Activated CD8-positive, alpha-beta memory T cell treated with anti-CD3 and anti-CD28 coated beads, Interleukin-2, amount 10 ng/mL, durations not matched to agents 7 days and 5 days (primary cell): Measurements from ENCODE around the gene CEACAM16. TPM values are rescaled to one million over a fixed set of nuclear protein-coding genes. Genes with fewer than 3 reads are reported as not detected.

Experiments used
- ATAC-seq: fragments of 150-1000 bp; cut with Tn5 transposase; one replicate; pipeline ENCODE4 v1.10.0; 2021; ENCODE audit warnings: moderate library complexity
- CTCF ChIA-PET: fragments of 350-600 bp; sonication (Branson Sonifier 250); formaldehyde crosslinking; loops from one replicate; lab custom pipeline; 2021; ENCODE audit warnings: antibody characterized with exemption; lab: Charles Lee
- DNase-seq: peaks from one replicate; pipeline ENCODE4 v3.0.0-alpha.2; 2020
- H3K27ac Mint-ChIP-seq: one replicate; pipeline ENCODE4 v1.8.0; 2021; ENCODE audit warnings: mild to moderate bottlenecking, mixed read lengths
- H3K27me3 Mint-ChIP-seq: one replicate; pipeline ENCODE4 v1.8.0; 2021; ENCODE audit warnings: mixed read lengths
- H3K36me3 Mint-ChIP-seq: one replicate; pipeline ENCODE4 v1.8.0; 2021; ENCODE audit warnings: mild to moderate bottlenecking, mixed read lengths
- H3K4me1 Mint-ChIP-seq: one replicate; pipeline ENCODE4 v1.8.0; 2021; ENCODE audit warnings: mixed read lengths
- H3K4me3 Mint-ChIP-seq: one replicate; pipeline ENCODE4 v1.8.0; 2021; ENCODE audit warnings: mild to moderate bottlenecking, moderate library complexity, mixed read lengths
- H3K9me3 Mint-ChIP-seq: one replicate; pipeline ENCODE4 v1.8.0; 2022; ENCODE audit warnings: low read depth, mixed read lengths
- total RNA-seq, 2 experiments: library from RNA; stranded (reverse); gene quantifications; one replicate each; pipeline ENCODE4 v1.2.3, GENCODE V29; 2021

The CEACAM16 gene
- total RNA-seq, 2 experiments from 2014 or later, result not detected

DNA sequence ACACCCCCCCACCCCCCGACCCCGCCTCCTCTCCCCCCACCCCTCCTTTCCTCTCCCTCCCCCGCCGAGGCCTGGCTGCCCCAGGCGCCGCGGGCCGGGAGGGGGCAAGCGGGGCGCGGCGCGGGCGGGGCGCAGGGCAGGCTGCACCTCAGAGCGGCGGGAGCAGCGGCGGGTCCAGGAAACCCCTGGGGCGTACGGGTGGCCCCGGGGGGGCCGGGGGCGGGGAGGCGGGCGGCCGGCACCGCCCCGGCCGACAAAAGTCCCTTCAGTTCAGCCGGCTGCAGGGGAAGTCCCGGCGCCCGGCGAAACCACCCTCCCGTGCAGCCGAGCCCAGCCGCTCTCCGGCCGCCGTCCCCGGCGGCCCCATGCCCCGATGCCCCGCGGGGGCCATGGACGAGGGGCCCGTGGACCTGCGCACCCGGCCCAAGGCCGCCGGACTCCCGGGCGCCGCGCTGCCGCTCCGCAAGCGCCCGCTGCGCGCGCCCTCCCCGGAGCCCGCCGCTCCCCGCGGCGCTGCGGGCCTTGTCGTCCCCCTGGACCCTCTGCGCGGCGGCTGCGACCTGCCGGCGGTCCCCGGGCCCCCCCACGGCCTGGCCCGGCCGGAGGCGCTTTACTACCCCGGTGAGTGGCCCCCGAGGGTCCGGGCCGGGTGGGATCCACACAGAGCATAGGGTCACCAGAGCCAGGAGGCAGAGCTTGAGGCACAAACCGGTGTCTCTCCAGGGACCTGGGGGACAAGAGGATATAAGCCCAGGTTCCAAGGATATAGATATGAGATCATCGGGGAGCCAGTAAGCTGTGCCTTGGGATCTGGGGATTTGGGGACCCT lies 49.7 kb downstream of the CEACAM16 start, which contains the start of gene BCL3:
BCL3 (plus strand) TSS at position 283 of the 829 bp plus-strand sequence; CDS start at position 366, 83 bp downstream.
- peak; percentile 82 for DNase-seq
- Mint-ChIP-seq H3K27me3 (peaks cover 3% of the 10 kb centered on the region), H3K36me3 (peaks cover 41% of the 10 kb centered on the region), H3K9me3 (no peaks in the 10 kb centered on the region), H3K27ac (peak within 1 kb of the TSS; percentile 96), H3K4me3 (peak within 1 kb of the TSS; percentile 96), H3K4me1 (peaks cover 59% of the 10 kb centered on the region)
- CTCF ChIA-PET, result interaction anchor here (0.8 to 1.0 kb wide), 3 partner anchors 9 to 25 kb away, joined by 3 to 5 read pairs (median 4); no protein-coding TSS in a partner anchor
- peak; percentile 52 for ATAC-seq

DNA sequence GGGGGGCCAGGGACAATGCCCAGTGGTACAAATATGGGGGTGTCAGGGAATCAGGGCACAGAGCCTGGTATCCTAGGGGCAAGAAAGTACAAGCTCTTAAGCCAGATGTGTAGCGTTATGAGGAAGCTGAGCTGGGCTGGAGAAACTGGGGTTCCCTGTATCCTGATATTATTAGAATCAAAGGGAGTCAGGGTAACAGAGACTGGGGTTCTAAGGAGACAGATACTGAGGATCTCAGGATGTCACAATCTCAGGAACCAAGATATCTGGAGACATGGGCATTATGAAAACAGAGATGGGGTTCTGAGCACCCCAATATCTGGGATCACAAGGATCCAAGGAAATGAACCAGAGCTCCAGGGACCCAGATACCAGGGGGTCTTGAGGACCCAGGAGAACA lies 50.3 kb downstream of the CEACAM16 start:
- no peaks in the 10 kb centered on the region for H3K9me3 Mint-ChIP-seq
- peaks cover 41% of the 10 kb centered on the region for H3K36me3 Mint-ChIP-seq
- H3K27me3 Mint-ChIP-seq, result peaks cover 3% of the 10 kb centered on the region
- DNase-seq (no peak), ATAC-seq (no peak)
- CTCF ChIA-PET, result interaction anchor here (0.8 to 1.0 kb wide), 4 partner anchors 8 to 26 kb away, joined by 3 to 5 read pairs (median 4); no protein-coding TSS in a partner anchor
- peaks cover 64% of the 10 kb centered on the region for H3K4me1 Mint-ChIP-seq
- H3K4me3 Mint-ChIP-seq, result peak overlapping the region; percentile 88
- H3K27ac Mint-ChIP-seq, result peak overlapping the region; percentile 85

GRCh38 chr19:44749994-44750393 lies 51.0 kb downstream of the CEACAM16 start:
- CTCF ChIA-PET, result interaction anchor here (0.8 to 1.0 kb wide), 2 partner anchors 21 to 22 kb away, joined by 3 to 4 read pairs; no protein-coding TSS in a partner anchor
- Mint-ChIP-seq H3K27me3 (peaks cover 3% of the 10 kb centered on the region), H3K4me1 (peaks cover 68% of the 10 kb centered on the region), H3K27ac (peak overlapping the region; percentile 85), H3K4me3 (peak overlapping the region; percentile 88), H3K36me3 (peaks cover 45% of the 10 kb centered on the region), H3K9me3 (no peaks in the 10 kb centered on the region)
- DNase-seq (no peak), ATAC-seq (no peak)

DNA sequence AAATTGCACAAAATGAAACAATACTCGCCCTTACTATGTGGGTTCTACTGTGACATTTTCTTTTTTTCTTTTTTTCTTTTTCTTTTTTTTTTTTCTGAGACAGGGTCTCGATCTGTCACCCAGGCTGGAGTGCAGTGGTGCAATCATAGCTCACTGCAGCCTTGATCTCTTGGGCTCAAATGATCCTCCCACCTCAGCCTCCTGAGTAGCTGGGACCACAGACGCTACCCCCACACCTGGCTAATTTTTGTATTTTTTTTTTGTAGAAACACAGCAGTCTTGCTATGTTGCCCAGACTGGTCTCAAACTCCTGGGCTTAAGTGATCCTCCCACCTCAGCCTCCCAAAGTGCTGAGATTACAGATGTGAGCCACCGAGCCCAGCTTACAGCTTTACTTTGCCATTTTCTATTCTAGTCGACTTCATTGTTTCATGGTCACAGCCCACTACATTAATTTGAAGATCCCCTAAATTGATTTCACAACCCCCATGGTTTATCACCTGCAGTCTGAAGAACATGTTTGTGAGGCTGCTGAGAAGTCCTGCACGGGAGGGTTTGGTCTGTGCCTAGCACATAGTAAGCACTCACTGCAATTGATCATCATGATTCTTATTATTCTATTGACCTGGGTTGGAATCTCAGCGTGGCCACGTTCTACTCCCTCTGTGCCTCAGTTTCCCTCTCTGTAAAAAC lies 53.3 kb downstream of the CEACAM16 start:
- no peaks in the 10 kb centered on the region for H3K9me3 Mint-ChIP-seq
- no peaks in the 10 kb centered on the region for H3K27me3 Mint-ChIP-seq
- H3K36me3 Mint-ChIP-seq, result peaks cover 54% of the 10 kb centered on the region
- peaks cover 67% of the 10 kb centered on the region for H3K4me1 Mint-ChIP-seq
- ATAC-seq (no peak), DNase-seq (no peak)
- peak overlapping the region; percentile 94 for H3K27ac Mint-ChIP-seq
- CTCF ChIA-PET, result interaction anchor here (1.0 to 3.0 kb wide), 5 partner anchors 18 to 63 kb away, joined by 3 to 41 read pairs (median 8); no protein-coding TSS in a partner anchor
- H3K4me3 Mint-ChIP-seq, result peak overlapping the region; percentile 88

- peaks cover 60% of the 10 kb centered on the region for H3K36me3 Mint-ChIP-seq
Observed at GRCh38 chr19:44752816-44753625, 54.1 kb downstream of the CEACAM16 start.

GRCh38 chr19:44753626-44753931 lies 54.6 kb downstream of the CEACAM16 start:
- CTCF ChIA-PET, result interaction anchor here (1.0 to 3.5 kb wide), 8 partner anchors 9 to 201 kb away, joined by 3 to 41 read pairs (median 4); partner anchors contain the start of gene CLPTM1
- Mint-ChIP-seq H3K4me3 (peak overlapping the region; percentile 88), H3K36me3 (peaks cover 63% of the 10 kb centered on the region), H3K9me3 (no peaks in the 10 kb centered on the region), H3K27me3 (no peaks in the 10 kb centered on the region), H3K27ac (peak overlapping the region; percentile 94), H3K4me1 (peaks cover 70% of the 10 kb centered on the region)
- no peak for DNase-seq
- ATAC-seq, result no peak

More at GRCh38 chr19:44752816-44753625, 54.1 kb downstream of the CEACAM16 start:
- Mint-ChIP-seq H3K9me3 (no peaks in the 10 kb centered on the region), H3K27ac (peak overlapping the region; percentile 94), H3K4me3 (peak overlapping the region; percentile 88), H3K27me3 (no peaks in the 10 kb centered on the region), H3K4me1 (peaks cover 67% of the 10 kb centered on the region)
- ATAC-seq (peak; percentile 79), DNase-seq (peak; percentile 99)
- CTCF ChIA-PET, result interaction anchor here (0.5 to 3.5 kb wide), 9 partner anchors 8 to 734 kb away, joined by 3 to 41 read pairs (median 4); partner anchors contain the start of gene CLPTM1

DNA sequence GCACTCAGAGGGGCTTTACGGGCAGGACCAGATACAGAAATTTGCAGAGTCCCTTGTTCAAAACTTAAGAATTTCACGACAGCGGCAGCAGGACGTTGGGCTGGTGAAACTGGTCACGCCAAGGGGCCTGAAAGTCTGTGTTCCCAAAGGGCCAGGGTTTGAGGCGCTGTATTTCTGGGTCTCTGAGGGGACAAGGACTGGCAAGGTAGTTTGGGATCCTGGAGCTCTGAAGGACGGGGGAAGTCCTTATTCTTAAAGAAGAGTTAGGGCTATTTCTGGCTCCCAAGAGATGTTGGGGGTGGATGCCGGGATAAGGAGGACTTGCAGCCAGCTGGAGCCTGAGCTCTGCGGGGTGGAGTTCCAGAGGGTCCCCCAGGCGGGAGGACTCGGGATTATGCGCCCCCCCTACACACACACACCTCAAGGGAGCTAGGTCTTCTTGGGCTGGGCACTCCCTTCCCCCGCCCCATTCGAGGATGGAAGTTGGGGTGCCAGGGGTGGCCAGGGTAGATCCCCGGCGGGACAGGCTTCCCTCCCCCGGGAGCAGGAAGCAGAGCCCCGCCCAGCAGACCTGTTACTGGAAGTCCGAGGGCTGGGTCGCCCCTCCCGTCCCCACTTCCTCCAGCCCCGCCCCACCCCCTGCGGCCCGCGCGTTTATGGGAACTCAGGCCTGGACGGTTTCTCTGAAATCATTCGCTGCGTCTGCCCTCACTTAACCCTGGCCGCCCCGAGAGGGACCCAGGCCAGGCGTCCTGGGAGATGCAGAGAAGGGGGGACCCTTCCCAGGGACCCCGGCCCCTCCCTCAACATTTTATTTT lies 55.2 kb downstream of the CEACAM16 start:
- CTCF ChIA-PET, result interaction anchor here (1.3 to 3.5 kb wide), 7 partner anchors 9 to 200 kb away, joined by 3 to 41 read pairs (median 5); partner anchors contain the start of gene CLPTM1
- peak; percentile 37 for ATAC-seq
- H3K4me1 Mint-ChIP-seq, result peaks cover 72% of the 10 kb centered on the region
- H3K27ac Mint-ChIP-seq, result peak overlapping the region; percentile 94
- DNase-seq, result peak; percentile 91
- no peaks in the 10 kb centered on the region for H3K9me3 Mint-ChIP-seq
- H3K27me3 Mint-ChIP-seq, result no peaks in the 10 kb centered on the region
- peaks cover 64% of the 10 kb centered on the region for H3K36me3 Mint-ChIP-seq
- peak overlapping the region; percentile 88 for H3K4me3 Mint-ChIP-seq

DNA sequence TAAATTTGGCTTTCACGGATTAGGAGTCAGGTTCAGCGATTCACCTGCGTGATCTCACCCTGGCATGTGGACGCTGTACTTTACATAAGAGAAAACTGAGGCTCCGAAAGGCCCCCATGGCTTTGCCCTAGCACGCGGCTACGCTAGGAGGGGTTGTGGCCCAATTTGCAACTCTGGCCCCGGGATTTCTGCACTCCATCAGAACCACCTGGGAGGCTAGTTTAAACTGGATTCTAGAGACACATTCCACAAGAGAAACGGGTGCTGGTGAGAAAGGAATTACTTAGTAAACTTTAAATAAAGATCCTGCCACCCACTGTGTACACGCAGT lies 55.8 kb downstream of the CEACAM16 start:
- no peaks in the 10 kb centered on the region for H3K9me3 Mint-ChIP-seq
- H3K4me1 Mint-ChIP-seq, result peaks cover 68% of the 10 kb centered on the region
- H3K27me3 Mint-ChIP-seq, result no peaks in the 10 kb centered on the region
- ATAC-seq, result no peak
- H3K4me3 Mint-ChIP-seq, result peak overlapping the region; percentile 88
- peak; percentile 47 for DNase-seq
- CTCF ChIA-PET, result interaction anchor here (3.0 to 3.5 kb wide), 3 partner anchors 12 to 31 kb away, joined by 21 to 41 read pairs (median 25); no protein-coding TSS in a partner anchor
- peak overlapping the region; percentile 94 for H3K27ac Mint-ChIP-seq
- H3K36me3 Mint-ChIP-seq, result peaks cover 62% of the 10 kb centered on the region

DNA sequence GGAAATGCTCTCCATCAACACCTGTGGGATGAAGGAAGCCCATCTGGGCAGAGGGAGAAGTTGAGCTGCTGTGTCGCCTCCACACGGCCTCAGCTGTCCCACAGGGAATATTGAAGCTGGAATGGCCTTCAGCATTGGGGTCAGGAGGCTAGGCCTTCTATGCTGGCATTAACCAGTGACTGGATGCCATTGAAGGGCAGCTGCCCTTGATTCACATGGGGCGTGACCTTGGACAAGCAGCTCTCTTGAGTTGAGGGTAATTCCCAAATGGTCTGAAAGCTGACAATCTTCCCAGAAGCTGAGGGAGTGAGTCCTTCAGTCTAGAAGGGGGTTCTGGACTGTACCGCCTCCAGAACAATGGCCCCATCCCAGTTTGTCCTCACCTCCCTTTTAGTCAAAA lies 56.3 kb downstream of the CEACAM16 start:
- Mint-ChIP-seq H3K36me3 (peaks cover 62% of the 10 kb centered on the region), H3K27ac (peak overlapping the region; percentile 94), H3K4me3 (peak overlapping the region; percentile 88), H3K9me3 (no peaks in the 10 kb centered on the region), H3K4me1 (peaks cover 68% of the 10 kb centered on the region), H3K27me3 (no peaks in the 10 kb centered on the region)
- CTCF ChIA-PET, result interaction anchor here (1.3 to 3.5 kb wide), 3 partner anchors 11 to 31 kb away, joined by 10 to 25 read pairs (median 21); no protein-coding TSS in a partner anchor
- DNase-seq (no peak), ATAC-seq (no peak)

- Mint-ChIP-seq H3K27ac (peak overlapping the region; percentile 69), H3K4me3 (no peak overlapping the region), H3K4me1 (peaks cover 70% of the 10 kb centered on the region), H3K27me3 (no peaks in the 10 kb centered on the region), H3K36me3 (peaks cover 62% of the 10 kb centered on the region), H3K9me3 (no peaks in the 10 kb centered on the region)
- ATAC-seq (no peak), DNase-seq (no peak)
- CTCF ChIA-PET, result interaction anchor here (1.3 to 3.5 kb wide), 2 partner anchors 10 to 14 kb away, joined by 10 to 21 read pairs; no protein-coding TSS in a partner anchor
Observed at GRCh38 chr19:44756089-44756562, 57.2 kb downstream of the CEACAM16 start.

- Mint-ChIP-seq H3K27me3 (no peaks in the 10 kb centered on the region), H3K27ac (no peak overlapping the region), H3K4me3 (no peak overlapping the region), H3K4me1 (peaks cover 64% of the 10 kb centered on the region), H3K36me3 (peaks cover 54% of the 10 kb centered on the region), H3K9me3 (no peaks in the 10 kb centered on the region)
- DNase-seq (no peak), ATAC-seq (no peak)
- CTCF ChIA-PET, result interaction anchor here (0.7 kb wide), 1 partner anchor 8 kb away, joined by 4 read pairs; no protein-coding TSS in a partner anchor
Observed at GRCh38 chr19:44757057-44757734, 58.2 kb downstream of the CEACAM16 start.
